WI38 (cell line): ENCODE results near the gene C6orf89.
A peak's percentile ranks its signal among the peaks of the same experiment; 100 is the strongest.

Source experiments
- H3K4me3 ChIP-seq: 2 replicates; pipeline ENCODE4 v1.5.1; 2011; ENCODE audit warnings: low read depth, mild to moderate bottlenecking, control low read depth, low read length
- CTCF ChIP-seq: IDR thresholded peaks from 2 replicates; pipeline ENCODE4 v1.5.1; 2012; ENCODE audit warnings: low read depth, mild to moderate bottlenecking, control low read depth, low read length

C6orf89 gene

GRCh38 chr6:36885461-36886401 lies at the start of gene C6orf89:
TSS of gene C6orf89 (plus strand) at chr6:36885952. CDS start at chr6:36899445, 13,493 bp downstream.
- TF ChIP-seq CTCF = peak; percentile 76
- H3K4me3 ChIP-seq = peak within 1 kb of the TSS; percentile 93

- H3K4me3 ChIP-seq = no peak overlapping the region
- TF ChIP-seq CTCF = no peak
Observed at GRCh38 chr6:36836111-36837021, 49.4 kb upstream of the C6orf89 start.

GRCh38 chr6:36837022-36837339 lies 48.8 kb upstream of the C6orf89 start:
- no peak for TF ChIP-seq CTCF
- no peak overlapping the region for H3K4me3 ChIP-seq

GRCh38 chr6:36837686-36838085 lies 48.1 kb upstream of the C6orf89 start:
- no peak overlapping the region for H3K4me3 ChIP-seq
- TF ChIP-seq CTCF = no peak

- no peak for TF ChIP-seq CTCF
- H3K4me3 ChIP-seq = peak within 1 kb of the TSS; percentile 50
Observed at GRCh38 chr6:36838896-36839748, 46.6 kb upstream of the C6orf89 start, which contains the start of gene CPNE5. TSS of gene CPNE5 (minus strand) at chr6:36839444. CDS start at chr6:36839377, 67 bp downstream.

GRCh38 chr6:36839749-36840431 lies 45.9 kb upstream of the C6orf89 start:
- H3K4me3 ChIP-seq = peak overlapping the region; percentile 50
- TF ChIP-seq CTCF = no peak
